GM21447 (cell line): ENCODE data around the gene BCL2L13.
"Not testable (repeated sequence)": the region's sequence is repeated elsewhere in the genome, so short reads cannot be mapped to it uniquely, and the experiment has no call there.

ENCODE experiments used
- ATAC-seq: cut with Tn5 transposase; IDR thresholded peaks from one replicate; pipeline ENCODE4 v1.9.1; 2021; ENCODE audit not compliant: unreplicated experiment

BCL2L13 gene

GRCh38 chr22:17694193-17694592 lies 55.6 kb downstream of the BCL2L13 start:
- no peak for ATAC-seq

GRCh38 chr22:17694752-17695151 lies 56.2 kb downstream of the BCL2L13 start:
- ATAC-seq = no peak

GRCh38 chr22:17695986-17696385 lies 57.4 kb downstream of the BCL2L13 start:
- ATAC-seq = no peak

DNA sequence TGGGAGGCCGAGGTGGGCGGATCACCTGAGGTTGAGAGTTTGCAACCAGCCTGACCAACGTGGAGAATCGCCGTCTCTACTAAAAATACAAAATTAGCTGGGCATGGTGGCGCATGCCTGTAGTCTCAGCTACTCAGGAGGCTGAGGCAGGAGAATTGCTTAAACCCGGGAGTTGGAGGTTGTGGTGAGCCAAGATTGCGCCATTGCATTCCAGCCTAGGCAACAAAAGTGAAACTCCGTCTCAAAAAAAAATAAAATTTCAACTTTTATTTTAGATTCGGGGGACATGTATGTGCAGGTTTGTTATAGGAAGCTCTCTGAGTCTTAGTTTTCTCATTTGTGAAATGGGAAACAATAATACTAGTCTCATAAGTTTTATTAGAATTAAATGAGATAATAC lies 58.6 kb downstream of the BCL2L13 start:
- ATAC-seq = not testable (repeated sequence)

DNA sequence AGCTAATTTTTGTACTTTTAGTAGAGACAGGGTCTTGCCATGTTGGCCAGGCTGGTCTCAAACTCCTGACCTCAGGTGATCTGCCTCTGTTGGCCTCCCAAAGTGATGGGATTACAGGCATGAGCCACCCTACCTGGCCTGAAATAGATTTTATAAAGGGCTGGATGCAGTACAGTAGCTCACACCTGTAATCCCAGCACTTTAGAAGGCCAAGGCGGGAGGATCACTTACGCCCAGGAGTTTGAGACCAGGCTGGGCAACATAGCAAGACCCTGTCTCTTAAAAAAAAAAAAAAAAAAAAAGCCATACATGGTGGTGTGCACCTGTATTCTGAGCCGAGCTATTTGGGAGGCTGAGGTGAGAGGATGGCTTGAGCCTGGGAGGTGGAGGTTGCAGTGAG lies 59.7 kb downstream of the BCL2L13 start:
- not testable (repeated sequence) for ATAC-seq

DNA sequence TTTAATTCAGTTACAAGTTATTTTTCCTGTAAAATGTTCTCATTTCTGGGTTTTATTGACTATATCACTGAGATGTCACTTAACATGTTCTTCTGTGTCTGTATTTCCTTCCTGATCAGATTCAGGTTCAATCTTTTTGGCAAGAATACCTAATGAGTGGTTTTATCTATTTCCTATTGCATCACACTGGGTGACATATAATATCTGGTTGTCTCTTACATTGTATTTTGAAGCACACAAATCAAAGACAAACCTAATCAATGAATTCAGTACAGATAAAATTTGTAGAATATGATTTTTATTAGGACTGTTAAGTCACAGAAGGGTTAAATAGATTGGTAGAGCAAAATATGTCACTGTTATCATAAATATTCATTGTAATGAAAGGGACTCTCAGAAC lies 60.4 kb downstream of the BCL2L13 start:
- ATAC-seq = no peak

DNA sequence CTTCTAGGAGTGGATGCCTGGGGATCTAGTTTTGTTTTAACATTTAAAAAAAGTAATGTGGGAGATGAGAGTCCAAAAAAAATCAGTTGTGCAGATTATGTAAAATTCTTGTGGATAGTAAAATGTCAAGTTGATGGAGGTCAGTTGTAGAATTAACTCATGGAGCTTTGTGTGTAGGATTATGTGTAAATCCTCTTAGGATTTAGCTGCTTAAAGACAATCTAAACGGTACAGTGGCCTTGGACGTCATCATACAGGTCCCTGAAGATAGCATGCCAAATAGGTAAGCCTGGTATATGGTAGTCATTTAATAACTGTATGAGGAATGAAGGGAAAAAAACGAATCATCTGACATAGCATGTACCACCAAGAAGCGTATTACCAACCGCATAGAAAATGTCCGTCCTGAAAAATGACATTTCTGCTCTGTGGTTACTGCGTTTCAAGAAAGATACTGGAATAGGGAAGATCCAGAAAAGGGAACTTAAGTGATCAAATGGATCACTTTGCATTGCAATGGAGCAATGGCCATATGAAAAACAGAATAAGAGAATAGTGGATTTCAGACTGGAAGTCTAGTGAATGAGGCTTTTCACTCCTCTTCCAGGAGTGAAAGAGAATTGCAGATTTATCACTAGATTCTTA lies 61.3 kb downstream of the BCL2L13 start:
- no peak for ATAC-seq

- no peak for ATAC-seq
Observed at GRCh38 chr22:17700778-17701177, 62.2 kb downstream of the BCL2L13 start.

- no peak for ATAC-seq
Observed at GRCh38 chr22:17703811-17704210, 65.3 kb downstream of the BCL2L13 start.

DNA sequence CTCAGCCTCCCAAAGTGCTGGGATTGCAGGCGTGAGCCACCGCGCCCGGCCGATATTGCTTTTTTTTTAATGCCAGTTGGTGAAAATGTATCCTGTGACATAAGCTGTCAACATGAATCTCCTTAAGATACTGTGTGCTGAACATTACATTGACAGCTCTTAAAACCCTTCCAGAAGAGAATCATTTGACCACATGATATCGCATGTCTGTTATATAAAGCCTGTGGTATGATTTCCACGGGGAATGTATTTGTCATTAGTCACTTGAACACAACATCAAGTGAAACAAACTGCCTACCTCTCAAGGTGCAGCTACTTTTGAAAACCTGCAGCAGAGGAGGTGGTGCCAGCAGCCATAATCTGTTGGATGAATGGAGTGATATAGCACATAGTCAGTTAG lies 67.0 kb downstream of the BCL2L13 start:
- ATAC-seq = no peak

DNA sequence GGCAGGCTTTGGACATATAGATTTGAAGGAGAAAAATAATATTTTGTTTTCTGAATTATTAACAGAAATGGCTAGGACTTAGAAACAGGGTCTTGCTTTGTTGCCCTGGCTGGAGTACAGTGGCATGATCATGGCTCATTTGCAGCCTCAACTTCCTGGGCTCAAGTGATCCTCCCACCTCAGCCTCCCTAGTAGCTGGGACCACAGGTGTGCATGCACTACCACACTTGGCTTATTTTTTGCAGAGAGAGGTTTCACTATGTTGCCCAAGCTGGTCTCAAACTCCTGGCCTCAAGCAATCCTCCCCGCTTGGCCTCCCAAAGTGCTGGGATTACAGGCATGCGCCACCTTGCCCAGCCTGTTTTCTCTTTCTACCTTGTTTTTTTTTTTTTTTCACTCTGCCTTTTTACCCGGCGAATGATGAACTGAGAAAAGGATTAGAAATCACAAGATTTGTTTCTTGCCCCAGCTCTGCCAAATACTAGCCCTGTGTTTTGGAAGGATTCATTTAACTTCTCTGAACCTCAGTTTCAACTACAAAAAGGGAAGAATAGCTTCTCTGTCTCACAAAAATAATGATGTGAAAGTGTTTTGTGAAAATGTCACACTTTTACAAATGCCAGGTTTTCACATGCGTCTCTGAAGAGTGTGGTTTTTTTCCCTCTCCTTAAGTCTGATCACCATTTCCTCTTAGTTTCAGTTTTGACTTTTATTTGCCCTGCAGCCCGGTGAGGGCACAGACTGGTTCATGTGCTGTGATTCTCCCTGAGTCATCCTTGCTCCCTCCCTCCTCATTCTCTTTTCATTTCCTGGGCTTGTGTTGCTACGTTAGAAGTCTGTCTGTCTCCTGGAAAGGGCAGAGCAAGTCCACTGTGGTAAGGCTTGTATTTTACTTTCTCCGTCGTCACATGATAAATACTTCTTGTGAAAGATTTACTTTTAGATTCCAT lies 67.7 kb downstream of the BCL2L13 start:
- ATAC-seq = peak; percentile 84

GRCh38 chr22:17706947-17707346 lies 68.4 kb downstream of the BCL2L13 start:
- ATAC-seq = no peak

DNA sequence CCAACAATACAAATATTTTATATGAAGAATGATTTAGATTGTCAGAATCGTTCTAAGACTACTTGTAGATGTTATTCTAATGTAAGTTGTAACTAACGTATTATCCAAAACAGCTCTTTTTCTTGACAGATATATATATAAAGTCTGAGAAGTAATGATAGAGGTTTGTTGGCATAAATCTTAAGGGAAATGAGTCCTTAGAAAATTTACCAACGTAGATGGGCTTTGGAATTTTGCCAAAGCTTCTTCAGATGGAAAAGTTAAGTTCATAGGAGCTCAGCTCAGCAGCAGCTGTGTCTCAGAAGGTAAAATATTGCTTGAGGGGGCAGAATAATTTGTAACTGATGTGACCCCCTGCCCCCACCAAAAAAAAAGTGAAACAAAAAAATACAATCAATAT lies 69.0 kb downstream of the BCL2L13 start:
- ATAC-seq = no peak

DNA sequence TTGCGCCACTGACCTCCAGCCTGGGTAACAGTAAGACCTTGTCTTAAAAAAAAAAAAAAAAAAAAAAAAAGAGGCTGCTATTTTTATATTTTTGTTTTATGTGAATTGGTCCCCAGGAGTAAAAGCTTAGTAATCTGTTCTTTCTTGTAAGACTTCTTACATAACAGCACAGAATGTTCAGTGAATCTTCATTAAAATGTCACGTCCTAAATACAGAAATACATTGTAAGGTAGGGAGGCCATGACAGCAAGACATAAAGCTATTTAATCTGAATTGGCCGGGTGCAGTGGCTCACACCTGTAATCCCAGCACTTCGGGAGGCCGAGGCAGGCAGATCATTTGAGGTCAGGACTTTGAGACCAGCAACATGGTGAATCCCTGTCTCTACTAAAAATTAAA lies 71.5 kb downstream of the BCL2L13 start:
- no peak for ATAC-seq

GRCh38 chr22:17712441-17712840 lies 73.9 kb downstream of the BCL2L13 start:
- ATAC-seq = no peak

GRCh38 chr22:17716529-17716928 lies 78.0 kb downstream of the BCL2L13 start:
- no peak for ATAC-seq

- ATAC-seq = no peak
Observed at GRCh38 chr22:17717708-17718107, 79.2 kb downstream of the BCL2L13 start.

- no peak for ATAC-seq
Observed at GRCh38 chr22:17719911-17720310, 81.4 kb downstream of the BCL2L13 start.

- no peak for ATAC-seq
Observed at GRCh38 chr22:17724241-17724640, 85.7 kb downstream of the BCL2L13 start.

DNA sequence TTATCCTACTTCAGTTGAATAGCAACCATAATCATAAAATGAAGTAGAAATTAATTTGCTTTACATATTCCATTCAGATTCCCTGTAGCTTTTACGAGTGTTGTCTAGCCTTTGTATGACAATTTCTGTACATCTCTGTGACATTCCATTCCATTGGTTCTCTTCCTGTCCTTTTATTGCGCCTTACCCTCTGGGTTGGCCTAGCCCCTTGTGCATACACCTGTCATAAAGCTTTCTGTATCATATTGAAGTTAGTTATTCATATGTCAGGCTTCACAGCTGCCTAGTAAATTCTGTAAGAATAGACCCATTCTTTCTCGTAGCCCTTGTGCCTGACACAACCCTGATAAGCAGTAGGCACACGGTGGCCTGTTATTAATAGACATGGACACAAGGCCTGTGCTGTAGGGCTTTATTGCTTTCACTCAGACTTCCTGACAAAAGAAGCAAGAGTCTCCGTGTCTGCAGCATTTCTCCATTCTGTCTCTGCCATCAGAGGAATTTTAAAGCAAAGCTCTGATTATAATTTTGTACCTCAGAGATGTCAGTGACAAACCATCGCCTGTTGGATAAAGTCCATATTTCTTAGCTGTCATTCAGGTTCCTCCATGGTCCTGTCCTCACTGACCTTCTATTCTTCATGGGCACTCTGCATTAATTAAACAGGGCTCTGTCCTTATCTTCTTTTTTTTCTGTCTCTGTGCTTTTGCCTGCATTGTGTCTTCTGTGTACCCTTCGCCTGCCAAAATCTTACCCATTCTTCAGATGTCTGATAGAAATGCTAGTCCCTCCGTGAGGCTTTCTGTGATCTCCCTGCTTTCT lies 86.3 kb downstream of the BCL2L13 start:
- no peak for ATAC-seq

GRCh38 chr22:17725500-17725796 lies 86.9 kb downstream of the BCL2L13 start:
- ATAC-seq = no peak
